Mammary epithelial cell (primary cell): Measurements from ENCODE around the gene ERC1.

Experiments used
- EZH2 ChIP-seq: IDR thresholded peaks from 2 replicates; pipeline ENCODE4 v1.6.1; 2012; ENCODE audit warnings: low read length, inconsistent platforms, borderline replicate concordance
- TF ChIP-seq, protein P1 (sequence below), 2 donors: IDR thresholded peaks in 1 of 2; conservative IDR thresholded peaks in 1 of 2; 2 replicates each; pipeline ENCODE4 v1.5.1; 2011 to 2012; ENCODE audit warnings: inconsistent platforms in 2 of 2, low read length in 2 of 2, mild to moderate bottlenecking in 2 of 2, control low read depth in 1 of 2, low read depth in 1 of 2; ENCODE audit not compliant: insufficient read depth in 1 of 2; ENCODE audit errors: extremely low read depth in 1 of 2

- TF ChIP-seq, protein P1, sequence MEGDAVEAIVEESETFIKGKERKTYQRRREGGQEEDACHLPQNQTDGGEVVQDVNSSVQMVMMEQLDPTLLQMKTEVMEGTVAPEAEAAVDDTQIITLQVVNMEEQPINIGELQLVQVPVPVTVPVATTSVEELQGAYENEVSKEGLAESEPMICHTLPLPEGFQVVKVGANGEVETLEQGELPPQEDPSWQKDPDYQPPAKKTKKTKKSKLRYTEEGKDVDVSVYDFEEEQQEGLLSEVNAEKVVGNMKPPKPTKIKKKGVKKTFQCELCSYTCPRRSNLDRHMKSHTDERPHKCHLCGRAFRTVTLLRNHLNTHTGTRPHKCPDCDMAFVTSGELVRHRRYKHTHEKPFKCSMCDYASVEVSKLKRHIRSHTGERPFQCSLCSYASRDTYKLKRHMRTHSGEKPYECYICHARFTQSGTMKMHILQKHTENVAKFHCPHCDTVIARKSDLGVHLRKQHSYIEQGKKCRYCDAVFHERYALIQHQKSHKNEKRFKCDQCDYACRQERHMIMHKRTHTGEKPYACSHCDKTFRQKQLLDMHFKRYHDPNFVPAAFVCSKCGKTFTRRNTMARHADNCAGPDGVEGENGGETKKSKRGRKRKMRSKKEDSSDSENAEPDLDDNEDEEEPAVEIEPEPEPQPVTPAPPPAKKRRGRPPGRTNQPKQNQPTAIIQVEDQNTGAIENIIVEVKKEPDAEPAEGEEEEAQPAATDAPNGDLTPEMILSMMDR (conservative IDR thresholded peaks at IDR 0.05 in 1 of 2, IDR thresholded peaks at IDR 0.05 in 1 of 2; ENCODE audit: extremely low read depth in 1 of 2, insufficient read depth in 1 of 2, low read depth in 1 of 2, low read length in 2 of 2): no peak
- TF ChIP-seq EZH2: no peak
Observed at GRCh38 chr12:1343422-1343821, 352.4 kb downstream of the ERC1 start.
